Measurements from ENCODE around the gene FBXO34.

FBXO34 gene

DNA sequence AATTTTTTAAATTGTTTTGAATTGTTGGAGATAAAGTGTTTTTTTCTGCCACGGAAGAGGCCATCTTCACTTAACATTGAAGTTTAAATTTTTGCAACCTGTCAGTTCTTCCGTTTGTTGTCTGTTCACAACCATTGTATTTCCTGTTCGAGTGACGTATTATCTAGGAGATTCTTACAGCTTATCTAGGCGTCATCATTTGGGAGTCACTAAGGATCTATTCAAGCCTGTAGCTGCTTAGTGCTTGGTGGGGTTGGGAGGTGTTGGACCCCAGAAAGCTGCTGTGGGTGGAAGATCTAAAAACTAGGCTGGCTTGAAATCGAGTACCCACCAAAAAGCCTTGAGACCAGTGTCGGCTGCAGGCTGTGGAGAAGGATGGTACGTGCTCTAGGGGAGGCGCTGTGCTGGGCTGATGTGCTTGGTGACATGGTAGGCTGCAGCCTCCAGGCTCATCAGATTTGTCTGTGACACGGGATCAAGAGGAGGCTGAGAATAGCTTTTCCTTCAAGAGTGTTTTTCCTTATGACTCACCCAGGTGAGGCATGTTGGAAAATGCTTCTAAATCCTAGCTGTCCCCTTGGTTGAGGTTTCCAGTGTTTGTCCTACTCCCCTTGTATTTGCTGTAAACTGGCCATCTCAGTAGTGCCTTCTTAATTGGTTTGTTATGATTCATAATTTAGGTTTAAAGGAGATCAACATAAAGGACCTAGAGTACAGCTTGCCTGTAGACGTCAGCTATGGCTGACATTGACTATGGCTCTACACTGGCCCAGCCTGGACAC, 82.7 kb downstream of the FBXO34 start:
- TF ChIP-seq, protein P1, sequence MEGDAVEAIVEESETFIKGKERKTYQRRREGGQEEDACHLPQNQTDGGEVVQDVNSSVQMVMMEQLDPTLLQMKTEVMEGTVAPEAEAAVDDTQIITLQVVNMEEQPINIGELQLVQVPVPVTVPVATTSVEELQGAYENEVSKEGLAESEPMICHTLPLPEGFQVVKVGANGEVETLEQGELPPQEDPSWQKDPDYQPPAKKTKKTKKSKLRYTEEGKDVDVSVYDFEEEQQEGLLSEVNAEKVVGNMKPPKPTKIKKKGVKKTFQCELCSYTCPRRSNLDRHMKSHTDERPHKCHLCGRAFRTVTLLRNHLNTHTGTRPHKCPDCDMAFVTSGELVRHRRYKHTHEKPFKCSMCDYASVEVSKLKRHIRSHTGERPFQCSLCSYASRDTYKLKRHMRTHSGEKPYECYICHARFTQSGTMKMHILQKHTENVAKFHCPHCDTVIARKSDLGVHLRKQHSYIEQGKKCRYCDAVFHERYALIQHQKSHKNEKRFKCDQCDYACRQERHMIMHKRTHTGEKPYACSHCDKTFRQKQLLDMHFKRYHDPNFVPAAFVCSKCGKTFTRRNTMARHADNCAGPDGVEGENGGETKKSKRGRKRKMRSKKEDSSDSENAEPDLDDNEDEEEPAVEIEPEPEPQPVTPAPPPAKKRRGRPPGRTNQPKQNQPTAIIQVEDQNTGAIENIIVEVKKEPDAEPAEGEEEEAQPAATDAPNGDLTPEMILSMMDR (IDR thresholded peaks at IDR 0.05), result no peak

DNA sequence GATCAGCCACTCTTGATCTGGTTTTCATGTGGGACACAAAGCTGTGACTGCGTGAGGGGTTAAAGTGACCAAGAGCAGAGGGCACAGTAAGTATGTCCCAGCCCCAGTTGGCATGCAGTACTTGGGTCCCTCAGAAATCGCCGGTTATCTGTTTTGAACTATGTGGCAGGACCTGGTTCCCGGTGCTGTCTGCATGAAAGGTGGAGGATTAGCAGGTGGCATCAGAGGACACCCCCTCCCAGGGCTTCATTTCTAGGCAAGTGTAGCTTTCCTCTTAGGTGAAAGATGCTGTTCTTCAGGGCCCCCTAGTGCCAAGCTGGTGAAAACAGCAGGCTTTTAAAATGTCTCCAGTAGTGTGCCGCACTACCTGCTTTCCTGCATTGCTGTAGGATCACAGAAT, 83.3 kb downstream of the FBXO34 start:
- TF ChIP-seq, protein P1 (IDR thresholded peaks at IDR 0.05), result peak; percentile 74

DNA sequence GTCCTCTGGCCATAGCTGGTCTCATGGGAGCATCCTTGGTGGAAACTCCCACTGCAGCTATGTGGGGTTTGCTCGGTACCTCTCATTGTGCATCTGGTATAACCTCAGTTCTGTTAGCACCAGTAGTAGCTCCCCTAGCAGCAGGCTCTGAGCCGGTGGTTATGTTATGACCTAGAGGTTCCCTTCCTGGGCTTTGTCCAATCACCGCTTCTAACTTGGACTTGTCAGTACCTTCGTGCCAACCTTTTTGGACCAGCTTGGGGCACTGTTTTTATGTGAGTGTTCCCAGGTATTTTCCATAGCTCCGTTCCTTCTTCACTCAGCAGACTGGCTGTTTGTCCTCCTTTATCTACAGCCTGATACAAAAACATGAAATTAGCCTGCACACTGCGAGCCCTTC, 84.7 kb downstream of the FBXO34 start:
- TF ChIP-seq, protein P1 (IDR thresholded peaks at IDR 0.05), result no peak

DNA sequence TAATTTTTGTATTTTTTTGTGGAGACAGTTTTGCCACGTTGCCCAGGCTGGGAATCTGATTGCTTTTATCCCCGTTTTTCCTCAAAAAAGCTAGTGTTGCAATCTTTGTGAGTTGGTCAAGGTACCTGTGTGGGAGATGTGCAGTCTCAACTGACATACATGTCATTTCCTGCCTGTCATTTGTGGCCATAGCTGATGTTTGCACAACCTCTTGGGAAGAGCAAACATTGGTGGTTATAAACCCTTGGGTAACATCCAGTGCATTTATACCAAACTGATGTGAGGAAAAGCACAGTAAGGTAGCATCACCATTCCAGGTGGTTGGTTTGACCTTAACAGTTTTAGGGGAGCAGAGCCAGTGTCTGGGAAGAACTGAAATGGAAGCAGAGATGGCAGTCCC, 85.7 kb downstream of the FBXO34 start:
- TF ChIP-seq, protein P1 (IDR thresholded peaks at IDR 0.05), result no peak

DNA sequence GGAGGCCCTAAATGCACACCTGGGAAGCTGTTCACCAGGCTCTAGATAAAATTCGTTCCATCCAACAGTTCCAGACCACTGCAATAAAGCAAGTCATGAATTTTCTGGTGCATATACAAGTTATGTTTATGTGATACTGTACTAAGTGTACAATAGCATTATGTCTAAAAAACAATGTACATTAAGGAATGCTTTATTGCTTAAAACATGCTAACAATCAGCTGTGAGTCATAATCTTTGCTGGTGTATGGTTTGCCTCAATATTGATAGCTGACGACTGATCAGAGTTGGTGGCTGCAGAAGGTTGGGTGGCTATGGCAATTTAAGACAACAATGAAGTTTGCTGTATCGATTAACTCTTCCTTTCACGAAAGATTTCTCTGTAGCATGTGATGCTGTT, 88.1 kb downstream of the FBXO34 start:
- TF ChIP-seq, protein P1 (IDR thresholded peaks at IDR 0.05), result no peak

DNA sequence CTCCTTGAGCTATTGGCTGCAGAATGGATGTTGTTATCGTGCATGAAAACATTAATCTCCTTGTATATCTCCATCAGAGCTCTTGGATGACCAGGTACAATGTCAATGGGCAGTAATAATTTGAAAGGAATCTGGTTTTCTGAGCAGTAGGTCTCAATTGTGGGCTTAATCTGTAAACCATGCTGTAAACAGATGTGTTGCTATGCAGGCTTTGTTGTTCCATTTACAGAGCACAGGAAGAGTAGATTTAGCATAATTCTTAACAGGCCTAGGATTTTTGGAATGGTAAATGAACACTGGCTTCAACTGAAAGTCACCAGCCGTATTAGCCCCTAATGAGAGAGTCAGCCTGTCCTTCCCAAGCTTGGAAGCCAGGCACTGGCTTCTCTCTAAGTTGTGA, 90.0 kb downstream of the FBXO34 start:
- TF ChIP-seq, protein P1 (IDR thresholded peaks at IDR 0.05), result no peak

DNA sequence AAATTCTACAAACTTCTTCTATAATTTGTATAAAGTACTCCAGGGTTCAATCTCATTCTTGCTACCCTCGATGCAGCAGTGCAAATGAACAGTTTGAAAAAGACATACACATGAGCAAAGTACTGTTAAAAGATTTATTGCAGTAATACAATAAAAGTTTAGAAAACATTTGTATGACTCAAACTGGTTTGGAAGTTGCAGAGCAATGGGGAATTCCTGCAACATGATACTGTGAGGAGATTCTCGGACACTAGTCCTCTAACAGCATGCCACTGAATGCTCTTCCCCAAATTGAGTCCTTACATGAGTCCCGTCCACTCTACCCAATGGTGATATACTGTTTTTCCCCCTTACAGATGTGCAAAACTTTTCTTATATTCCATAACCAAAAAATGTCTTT, 95.0 kb downstream of the FBXO34 start:
- TF ChIP-seq, protein P1 (IDR thresholded peaks at IDR 0.05), result no peak

Data from LNCAP (cell line).